HEK293T (cell line): ENCODE results near the gene ACTR5.

Experiments used
- BHLHE40 ChIP-seq: fragments of 450-650 bp; IDR thresholded peaks from 2 replicates; pipeline ENCODE4 v1.6.1; 2016; ENCODE audit warnings: mild to moderate bottlenecking, moderate library complexity, borderline replicate concordance
- ELF4 ChIP-seq: fragments of 450-650 bp; IDR thresholded peaks from 2 replicates; pipeline ENCODE4 v1.6.1; 2017; ENCODE audit warnings: antibody characterized with exemption
- FOXK2 ChIP-seq: fragments of 450-650 bp; IDR thresholded peaks from 2 replicates; pipeline ENCODE4 v1.6.1; 2016; ENCODE audit warnings: mild to moderate bottlenecking
- HDGF ChIP-seq: fragments of 450-650 bp; IDR thresholded peaks from 2 replicates; pipeline ENCODE4 v1.6.1; 2017; ENCODE audit warnings: antibody characterized with exemption, borderline replicate concordance
- NFRKB ChIP-seq: fragments of 450-650 bp; IDR thresholded peaks from 2 replicates; pipeline ENCODE4 v1.6.1; 2016; ENCODE audit warnings: mild to moderate bottlenecking, moderate library complexity
- SP1 ChIP-seq: fragments of 450-650 bp; IDR thresholded peaks from 2 replicates; pipeline ENCODE4 v1.6.1; 2017

GRCh38 chr20:38770546-38770945 lies 22.3 kb downstream of the ACTR5 start:
- TF ChIP-seq ELF4 (no peak), BHLHE40 (no peak), NFRKB (no peak), SP1 (no peak), FOXK2 (no peak), HDGF (no peak)
